Suppressor macrophage treated with lipopolysaccharide for 1 hour (primary cell): ENCODE results near the gene RAPGEF5.
A peak's percentile ranks its signal among the peaks of the same experiment; 100 is the strongest.

Experiments used
- DNase-seq, 3 donors: peaks; one replicate each; pipeline ENCODE4 v3.0.0-alpha.2; 2020 to 2022

The RAPGEF5 gene

GRCh38 chr7:22296916-22297315, 60.0 kb downstream of the RAPGEF5 start:
- no peak for DNase-seq

GRCh38 chr7:22296265-22296566, 60.7 kb downstream of the RAPGEF5 start:
- peak in 1 of 3 donors; percentile 1 for DNase-seq

GRCh38 chr7:22295402-22296264, 61.3 kb downstream of the RAPGEF5 start:
- DNase-seq = no peak

GRCh38 chr7:22292531-22292930, 64.4 kb downstream of the RAPGEF5 start:
- no peak for DNase-seq

GRCh38 chr7:22291977-22292376, 65.0 kb downstream of the RAPGEF5 start:
- no peak for DNase-seq

GRCh38 chr7:22288202-22288601, 68.8 kb downstream of the RAPGEF5 start:
- no peak for DNase-seq

- no peak for DNase-seq
Observed at GRCh38 chr7:22287412-22287811, 69.5 kb downstream of the RAPGEF5 start.

- no peak for DNase-seq
Observed at GRCh38 chr7:22286436-22286835, 70.5 kb downstream of the RAPGEF5 start.

GRCh38 chr7:22281481-22281880, 75.5 kb downstream of the RAPGEF5 start:
- no peak for DNase-seq

GRCh38 chr7:22280031-22280430, 76.9 kb downstream of the RAPGEF5 start:
- DNase-seq = no peak

GRCh38 chr7:22278660-22279059, 78.3 kb downstream of the RAPGEF5 start:
- no peak for DNase-seq

- DNase-seq = no peak
Observed at GRCh38 chr7:22277375-22277774, 79.6 kb downstream of the RAPGEF5 start.

GRCh38 chr7:22275661-22276060, 81.3 kb downstream of the RAPGEF5 start:
- DNase-seq = no peak

- DNase-seq = no peak
Observed at GRCh38 chr7:22271311-22271710, 85.6 kb downstream of the RAPGEF5 start.

- no peak for DNase-seq
Observed at GRCh38 chr7:22270371-22270770, 86.6 kb downstream of the RAPGEF5 start.

GRCh38 chr7:22269963-22270362, 87.0 kb downstream of the RAPGEF5 start:
- DNase-seq = no peak

GRCh38 chr7:22268884-22269421, 88.0 kb downstream of the RAPGEF5 start:
- no peak for DNase-seq

- no peak for DNase-seq
Observed at GRCh38 chr7:22267930-22268615, 88.9 kb downstream of the RAPGEF5 start.

GRCh38 chr7:22262538-22262937, 94.4 kb downstream of the RAPGEF5 start:
- no peak for DNase-seq

GRCh38 chr7:22256541-22257096, 100.3 kb downstream of the RAPGEF5 start:
- no peak for DNase-seq

- no peak for DNase-seq
Observed at GRCh38 chr7:22255834-22256233, 101.1 kb downstream of the RAPGEF5 start.

- DNase-seq = peak in 2 of 3 donors; percentile 6 to 31
Observed at GRCh38 chr7:22255342-22255741, 101.6 kb downstream of the RAPGEF5 start.

- DNase-seq = no peak
Observed at GRCh38 chr7:22252936-22253536, 103.9 kb downstream of the RAPGEF5 start.
